ENCODE results near the gene OBSCN.

Gene OBSCN

DNA sequence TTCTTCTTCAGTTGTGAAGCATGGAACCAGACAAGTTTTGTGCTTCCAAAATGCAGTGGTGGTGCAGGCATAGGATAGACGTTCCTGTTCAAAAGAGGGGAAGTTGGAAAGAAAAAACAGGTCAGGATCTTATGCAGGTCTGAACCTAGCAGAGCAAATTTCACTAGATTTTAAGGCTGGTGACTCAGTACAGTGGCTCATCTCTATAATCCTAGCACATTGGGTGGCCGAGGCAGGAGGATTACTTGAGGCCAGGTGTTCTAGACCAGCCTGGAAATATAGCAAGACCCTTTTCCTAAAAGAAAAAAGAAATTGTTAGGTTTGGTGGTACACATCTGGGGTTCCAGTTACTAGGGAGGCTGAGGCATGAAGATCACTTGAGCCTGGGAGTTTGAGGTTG lies 88.1 kb downstream of the OBSCN start:
- no peak for DNase-seq (ENCODE audit: low spot score)
- in situ Hi-C loops (cut with MboI; ENCODE audit: low sequenced_read_pairs, unreplicated experiment), result no loop called here
- TF ChIP-seq, protein P1, sequence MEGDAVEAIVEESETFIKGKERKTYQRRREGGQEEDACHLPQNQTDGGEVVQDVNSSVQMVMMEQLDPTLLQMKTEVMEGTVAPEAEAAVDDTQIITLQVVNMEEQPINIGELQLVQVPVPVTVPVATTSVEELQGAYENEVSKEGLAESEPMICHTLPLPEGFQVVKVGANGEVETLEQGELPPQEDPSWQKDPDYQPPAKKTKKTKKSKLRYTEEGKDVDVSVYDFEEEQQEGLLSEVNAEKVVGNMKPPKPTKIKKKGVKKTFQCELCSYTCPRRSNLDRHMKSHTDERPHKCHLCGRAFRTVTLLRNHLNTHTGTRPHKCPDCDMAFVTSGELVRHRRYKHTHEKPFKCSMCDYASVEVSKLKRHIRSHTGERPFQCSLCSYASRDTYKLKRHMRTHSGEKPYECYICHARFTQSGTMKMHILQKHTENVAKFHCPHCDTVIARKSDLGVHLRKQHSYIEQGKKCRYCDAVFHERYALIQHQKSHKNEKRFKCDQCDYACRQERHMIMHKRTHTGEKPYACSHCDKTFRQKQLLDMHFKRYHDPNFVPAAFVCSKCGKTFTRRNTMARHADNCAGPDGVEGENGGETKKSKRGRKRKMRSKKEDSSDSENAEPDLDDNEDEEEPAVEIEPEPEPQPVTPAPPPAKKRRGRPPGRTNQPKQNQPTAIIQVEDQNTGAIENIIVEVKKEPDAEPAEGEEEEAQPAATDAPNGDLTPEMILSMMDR (IDR thresholded peaks at IDR 0.05; ENCODE audit: borderline replicate concordance, control extremely low read depth, extremely low read depth, insufficient read depth, missing control alignments), result no peak

DNA sequence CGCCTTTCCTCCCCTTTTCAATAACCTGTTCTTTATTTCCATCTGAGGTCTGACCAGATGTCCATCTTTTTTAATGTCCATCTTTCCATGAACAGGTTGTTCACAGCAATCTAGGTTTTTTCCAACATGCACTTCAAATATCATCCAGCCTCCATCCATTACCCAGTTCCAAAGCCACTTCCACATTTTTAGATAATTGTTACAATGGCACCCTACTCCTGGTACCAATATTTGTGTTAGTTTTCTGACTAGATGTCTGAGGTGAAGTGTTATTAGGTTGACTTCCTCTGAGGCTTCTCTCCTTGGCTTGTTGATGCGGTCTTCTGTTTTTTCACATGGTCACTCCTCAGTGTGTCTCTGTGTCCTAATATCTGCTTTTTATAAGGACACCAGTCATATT lies 89.4 kb downstream of the OBSCN start:
- DNase-seq (ENCODE audit: low spot score), result no peak
- in situ Hi-C loops (cut with MboI; ENCODE audit: low sequenced_read_pairs, unreplicated experiment), result no loop called here
- TF ChIP-seq, protein P1 (IDR thresholded peaks at IDR 0.05; ENCODE audit: borderline replicate concordance, control extremely low read depth, extremely low read depth, insufficient read depth, missing control alignments), result no peak

- TF ChIP-seq, protein P1 (IDR thresholded peaks at IDR 0.05; ENCODE audit: borderline replicate concordance, control extremely low read depth, extremely low read depth, insufficient read depth, missing control alignments), result no peak
- no peak for DNase-seq (ENCODE audit: low spot score)
- in situ Hi-C loops (cut with MboI; ENCODE audit: low sequenced_read_pairs, unreplicated experiment), result no loop called here
These were observed 90.0 kb downstream of the OBSCN start for GRCh38 chr1:228297822-228298221.

DNA sequence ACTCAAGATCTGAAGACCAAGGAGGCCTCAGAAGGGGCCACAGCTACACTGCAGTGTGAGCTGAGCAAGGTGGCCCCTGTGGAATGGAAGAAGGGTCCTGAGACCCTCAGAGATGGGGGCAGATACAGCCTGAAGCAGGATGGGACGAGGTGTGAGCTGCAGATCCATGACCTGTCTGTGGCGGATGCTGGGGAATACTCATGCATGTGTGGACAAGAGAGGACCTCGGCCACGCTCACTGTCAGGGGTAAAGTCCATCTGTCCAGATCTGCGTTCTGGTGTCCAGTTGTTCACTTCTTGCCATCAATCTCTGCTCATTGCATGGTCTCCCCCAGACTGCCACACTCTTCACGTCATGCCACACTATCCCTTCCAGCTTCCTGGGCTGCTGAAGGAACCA lies 90.6 kb downstream of the OBSCN start:
- in situ Hi-C loops (cut with MboI; ENCODE audit: low sequenced_read_pairs, unreplicated experiment), result no loop called here
- no peak for DNase-seq (ENCODE audit: low spot score)
- TF ChIP-seq, protein P1 (IDR thresholded peaks at IDR 0.05; ENCODE audit: borderline replicate concordance, control extremely low read depth, extremely low read depth, insufficient read depth, missing control alignments), result no peak

DNA sequence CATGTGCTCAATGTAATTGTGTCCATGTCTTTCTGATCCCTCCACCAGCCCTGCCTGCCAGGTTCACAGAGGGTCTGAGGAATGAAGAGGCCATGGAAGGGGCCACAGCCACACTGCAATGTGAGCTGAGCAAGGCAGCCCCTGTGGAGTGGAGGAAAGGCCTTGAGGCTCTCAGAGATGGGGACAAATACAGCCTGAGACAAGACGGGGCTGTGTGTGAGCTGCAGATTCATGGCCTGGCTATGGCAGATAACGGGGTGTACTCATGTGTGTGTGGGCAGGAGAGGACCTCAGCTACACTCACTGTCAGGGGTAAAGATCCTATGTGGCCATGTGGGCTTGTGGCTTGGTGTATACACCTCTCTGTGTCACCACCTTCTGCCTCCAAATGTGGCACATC lies 91.4 kb downstream of the OBSCN start:
- DNase-seq (ENCODE audit: low spot score), result no peak
- in situ Hi-C loops (cut with MboI; ENCODE audit: low sequenced_read_pairs, unreplicated experiment), result no loop called here
- TF ChIP-seq, protein P1 (IDR thresholded peaks at IDR 0.05; ENCODE audit: borderline replicate concordance, control extremely low read depth, extremely low read depth, insufficient read depth, missing control alignments), result no peak

DNA sequence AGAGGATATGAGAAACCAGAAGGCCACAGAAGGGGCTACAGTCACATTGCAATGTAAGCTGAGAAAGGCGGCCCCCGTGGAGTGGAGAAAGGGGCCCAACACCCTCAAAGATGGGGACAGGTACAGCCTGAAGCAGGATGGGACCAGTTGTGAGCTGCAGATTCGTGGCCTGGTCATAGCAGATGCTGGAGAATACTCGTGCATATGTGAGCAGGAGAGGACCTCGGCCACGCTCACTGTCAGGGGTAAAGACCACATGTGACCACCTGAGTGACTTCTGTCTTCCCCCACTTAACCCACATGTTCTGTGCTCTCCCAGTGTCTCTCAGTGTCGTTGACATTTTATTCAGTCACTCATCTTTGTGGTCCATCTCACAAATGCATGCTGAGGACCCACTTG lies 92.1 kb downstream of the OBSCN start:
- in situ Hi-C loops (cut with MboI; ENCODE audit: low sequenced_read_pairs, unreplicated experiment), result no loop called here
- DNase-seq (ENCODE audit: low spot score), result no peak
- TF ChIP-seq, protein P1 (IDR thresholded peaks at IDR 0.05; ENCODE audit: borderline replicate concordance, control extremely low read depth, extremely low read depth, insufficient read depth, missing control alignments), result no peak

GRCh38 chr1:228302086-228302485 lies 94.2 kb downstream of the OBSCN start:
- TF ChIP-seq, protein P1 (IDR thresholded peaks at IDR 0.05; ENCODE audit: borderline replicate concordance, control extremely low read depth, extremely low read depth, insufficient read depth, missing control alignments), result no peak
- in situ Hi-C loops (cut with MboI; ENCODE audit: low sequenced_read_pairs, unreplicated experiment), result no loop called here
- DNase-seq (ENCODE audit: low spot score), result no peak
